SU-DHL-6 (cell line): ENCODE measurements around the gene CRKL.

Experiments used
- H2AFZ ChIP-seq: fragments of 200-600 bp; sonication (generic); 2 replicates; pipeline ENCODE4 v1.6.1; 2014; ENCODE audit warnings: low read depth, mild to moderate bottlenecking, moderate library complexity, mixed read lengths, antibody characterized with exemption, low read length; ENCODE audit not compliant: severe bottlenecking
- H3F3A ChIP-seq: fragments of 200-600 bp; shearing (Covaris generic); 2 replicates; pipeline ENCODE4 v1.6.0; 2016; ENCODE audit warnings: antibody characterized with exemption, mild to moderate bottlenecking; ENCODE audit not compliant: insufficient read depth
- H3K27ac ChIP-seq: fragments of 200-600 bp; sonication (generic); 2 replicates; pipeline ENCODE4 v1.5.1; 2016; ENCODE audit warnings: low read depth, mild to moderate bottlenecking, low read length, moderate library complexity, mixed read lengths
- H3K27me3 ChIP-seq: fragments of 200-600 bp; sonication (generic), shearing (Covaris generic); 2 replicates; pipeline ENCODE4 v1.6.0; 2014; ENCODE audit warnings: mild to moderate bottlenecking, low read length
- H3K36me3 ChIP-seq: fragments of 200-600 bp; sonication (generic); 2 replicates; pipeline ENCODE4 v1.6.1; 2014; ENCODE audit warnings: mild to moderate bottlenecking, low read length, mixed read lengths
- H3K4me2 ChIP-seq: fragments of 300-600, 200-600 bp; shearing (Covaris generic), sonication (generic); 2 replicates; pipeline ENCODE4 v1.6.0; 2014; ENCODE audit warnings: low read length, low read depth, mild to moderate bottlenecking; ENCODE audit not compliant: poor library complexity, severe bottlenecking
- H3K4me3 ChIP-seq: fragments of 200-600 bp; sonication (generic); 2 replicates; pipeline ENCODE4 v1.5.1; 2014; ENCODE audit warnings: antibody characterized with exemption, low read length, mild to moderate bottlenecking, mixed read lengths; ENCODE audit not compliant: insufficient read depth, poor library complexity, severe bottlenecking
- H3K79me2 ChIP-seq: fragments of 200-600 bp; sonication (generic); 2 replicates; pipeline ENCODE4 v1.6.1; 2014; ENCODE audit warnings: mild to moderate bottlenecking, low read length, moderate library complexity; ENCODE audit not compliant: insufficient read depth
- H3K9ac ChIP-seq: fragments of 200-600 bp; sonication (generic); 2 replicates; pipeline ENCODE4 v1.7.0; 2014; ENCODE audit warnings: mild to moderate bottlenecking, low read length
- H3K9me2 ChIP-seq: fragments of 200-600 bp; sonication (generic); replicated peaks from 2 replicates; pipeline ENCODE4 v1.6.1; 2014; ENCODE audit warnings: low read length; ENCODE audit not compliant: insufficient read depth
- H3K9me3 ChIP-seq: fragments of 200-600 bp; sonication (generic); 2 replicates; pipeline ENCODE4 v1.6.1; 2014; ENCODE audit warnings: low read length, mixed read lengths; ENCODE audit not compliant: insufficient read depth
- H4K20me1 ChIP-seq: fragments of 200-600 bp; sonication (generic); 2 replicates; pipeline ENCODE4 v1.6.1; 2014; ENCODE audit warnings: low read depth, mild to moderate bottlenecking, antibody characterized with exemption, low read length, moderate library complexity, mixed read lengths
- CTCF ChIP-seq: fragments of 200-600 bp; sonication (generic); IDR thresholded peaks from one replicate; pipeline ENCODE4 v1.5.1; 2017; ENCODE audit warnings: antibody characterized with exemption, mild to moderate bottlenecking, low read length, moderate library complexity; ENCODE audit not compliant: insufficient read depth, poor library complexity, severe bottlenecking
- EZH2phosphoT487 ChIP-seq: fragments of 200-600 bp; sonication (generic), shearing (Covaris generic); conservative IDR thresholded peaks from 2 replicates; pipeline ENCODE4 v1.6.1; 2018; ENCODE audit warnings: mild to moderate bottlenecking, antibody characterized with exemption, low read length, moderate library complexity, mixed read lengths

The CRKL gene

GRCh38 chr22:20944042-20944441, 26.8 kb downstream of the CRKL start:
- H3K27me3 ChIP-seq = no peaks in the 10 kb centered on the region
- no peaks in the 10 kb centered on the region for H3K9me2 ChIP-seq
- 0 out of 2 replicates have a peak, but pooled peaks cover 3% of the 10 kb centered on the region for H4K20me1 ChIP-seq
- TF ChIP-seq EZH2phosphoT487 (no peak), CTCF (no peak)
- H2AFZ ChIP-seq = no peak overlapping the region
- H3K9me3 ChIP-seq = no peaks in the 10 kb centered on the region
- H3K4me2 ChIP-seq = no peak overlapping the region
- H3K4me3 ChIP-seq = no peak overlapping the region
- no peak overlapping the region for H3K9ac ChIP-seq
- no peak overlapping the region for H3K27ac ChIP-seq
- H3K79me2 ChIP-seq = peaks cover 95% of the 10 kb centered on the region
- H3K36me3 ChIP-seq = no peaks in the 10 kb centered on the region
- no peaks in the 10 kb centered on the region for H3F3A ChIP-seq

GRCh38 chr22:20945578-20945934, 28.3 kb downstream of the CRKL start:
- Histone ChIP-seq H3F3A (no peaks in the 10 kb centered on the region), H4K20me1 (0 out of 2 replicates have a peak, but pooled peaks cover 3% of the 10 kb centered on the region), H3K4me3 (no peak overlapping the region), H3K27ac (no peak overlapping the region), H3K4me2 (no peak overlapping the region), H3K9me2 (no peaks in the 10 kb centered on the region), H2AFZ (no peak overlapping the region), H3K9me3 (no peaks in the 10 kb centered on the region), H3K9ac (no peak overlapping the region), H3K27me3 (no peaks in the 10 kb centered on the region), H3K79me2 (peaks cover 82% of the 10 kb centered on the region), H3K36me3 (no peaks in the 10 kb centered on the region)
- TF ChIP-seq EZH2phosphoT487 (no peak), CTCF (no peak)

- H3K27ac ChIP-seq = no peak overlapping the region
- no peaks in the 10 kb centered on the region for H3K9me2 ChIP-seq
- no peaks in the 10 kb centered on the region for H4K20me1 ChIP-seq
- peaks cover 75% of the 10 kb centered on the region for H3K79me2 ChIP-seq
- no peaks in the 10 kb centered on the region for H3K9me3 ChIP-seq
- no peak for TF ChIP-seq EZH2phosphoT487
- TF ChIP-seq CTCF = no peak
- H3K9ac ChIP-seq = no peak overlapping the region
- H3K27me3 ChIP-seq = no peaks in the 10 kb centered on the region
- no peaks in the 10 kb centered on the region for H3K36me3 ChIP-seq
- no peak overlapping the region for H2AFZ ChIP-seq
- no peak overlapping the region for H3K4me2 ChIP-seq
- H3K4me3 ChIP-seq = no peak overlapping the region
- no peaks in the 10 kb centered on the region for H3F3A ChIP-seq
Observed at GRCh38 chr22:20946080-20946986, 29.1 kb downstream of the CRKL start.
